Middle frontal gyrus (tissue), 1 donor: ENCODE measurements around the gene PRAMEF12.
"Not testable (repeated sequence)": the region's sequence is repeated elsewhere in the genome, so short reads cannot be mapped to it uniquely, and the experiment has no call there.

Source experiments
- DNase-seq: peaks from one replicate; pipeline ENCODE4 v3.0.0-alpha.2; 2015; ENCODE audit warnings: low spot score; ENCODE audit errors: extremely low spot score

PRAMEF12 gene

DNA sequence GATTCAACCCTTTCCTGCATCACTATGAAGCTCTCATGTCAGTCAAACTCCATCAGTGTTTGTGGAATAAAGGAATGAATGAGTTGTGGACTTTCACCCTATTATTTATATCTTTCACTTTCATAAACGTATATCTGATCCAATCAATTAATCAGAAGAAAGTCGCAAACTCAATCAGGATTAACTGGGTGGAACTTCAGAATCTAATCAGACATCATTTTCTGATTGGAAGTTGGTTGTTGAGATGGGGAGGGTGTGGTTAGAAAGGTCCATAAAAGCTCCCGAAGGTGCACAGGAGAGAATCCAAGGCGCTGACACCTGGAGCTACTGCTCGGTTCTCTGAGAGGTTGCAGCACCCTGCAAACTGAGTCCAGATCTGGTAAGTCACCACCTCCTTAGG is at the start of gene PRAMEF12:
Gene PRAMEF12, plus strand, starts transcription at position 301 of the 400 bp plus-strand sequence. CDS start 1,130 bp downstream, outside the sequence.
- DNase-seq = no peak

DNA sequence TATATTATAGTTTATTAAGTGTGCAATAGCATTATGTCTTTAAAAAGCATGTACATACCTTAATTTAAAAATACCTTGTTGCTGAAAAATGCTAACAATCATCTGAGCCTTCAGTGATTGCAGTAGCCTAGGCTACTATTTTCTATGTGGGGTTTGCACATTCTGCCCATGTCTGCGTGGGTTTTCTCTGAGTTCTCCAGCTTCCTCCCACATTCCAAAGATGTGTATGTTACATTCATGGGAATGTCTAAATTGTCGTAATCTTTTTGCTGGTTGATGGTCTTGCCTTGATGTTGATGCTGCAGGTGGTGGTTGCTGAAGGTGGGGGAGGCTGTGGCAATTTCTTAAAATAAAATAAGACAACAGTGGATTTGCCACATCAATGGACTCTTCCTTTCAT is 45.1 kb upstream of the PRAMEF12 start:
- no peak for DNase-seq

DNA sequence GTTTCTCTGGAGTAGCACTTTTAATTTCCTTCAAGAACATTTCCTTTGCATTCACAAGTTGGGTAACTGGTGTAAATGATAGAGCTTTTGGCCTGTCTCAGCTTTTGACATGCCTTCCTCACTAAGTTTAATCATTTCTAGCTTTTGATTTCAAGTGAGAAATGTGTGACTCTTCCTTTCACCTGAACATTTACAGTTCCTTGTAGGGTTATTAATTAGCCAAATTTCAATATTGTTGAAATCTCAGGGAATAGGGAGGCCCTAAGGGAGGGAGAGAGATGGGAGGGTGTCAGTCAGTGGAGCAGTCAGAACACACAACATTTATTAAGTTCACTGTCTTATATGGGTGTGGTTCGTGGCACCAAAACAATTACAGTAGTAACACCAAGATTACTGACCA is 43.4 kb upstream of the PRAMEF12 start:
- DNase-seq = no peak

DNA sequence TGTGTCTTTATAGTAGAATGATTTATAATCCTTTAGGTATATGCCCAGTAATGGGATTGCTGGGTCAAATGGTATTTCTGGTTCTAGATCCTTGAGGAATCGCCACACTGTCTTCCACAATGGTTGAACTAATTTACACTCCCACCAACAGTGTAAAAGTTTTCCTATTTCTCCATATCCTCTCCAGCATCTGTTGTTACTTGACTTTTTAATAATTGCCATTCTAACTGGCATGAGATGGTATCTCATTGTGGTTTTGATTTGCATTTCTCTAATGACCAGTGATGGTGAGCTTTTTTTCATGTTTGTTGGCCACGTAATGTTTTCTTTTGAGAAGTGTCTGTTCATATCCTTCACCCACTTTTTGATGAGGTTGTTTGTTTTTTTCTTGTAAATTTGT is 42.5 kb upstream of the PRAMEF12 start:
- DNase-seq = not testable (repeated sequence)

DNA sequence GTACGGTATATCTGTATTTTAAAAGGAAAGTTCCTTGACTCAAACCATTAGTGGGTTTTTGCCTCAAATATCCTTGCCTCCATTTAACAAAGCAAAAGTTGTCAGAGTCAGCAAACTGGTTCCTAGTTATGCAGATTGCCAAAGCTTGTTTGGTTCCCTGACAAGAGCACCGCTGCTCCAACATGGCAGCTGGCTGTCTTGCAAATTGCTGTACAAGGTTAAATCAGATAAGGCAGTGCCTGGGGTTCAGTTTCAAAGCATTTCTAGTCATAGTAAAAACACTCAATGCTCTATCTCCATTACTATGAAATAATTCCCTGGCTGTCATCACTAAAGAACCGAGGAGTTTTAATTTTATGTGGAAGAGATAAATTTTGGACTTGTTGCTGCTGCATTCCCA is 38.9 kb upstream of the PRAMEF12 start:
- no peak for DNase-seq

DNA sequence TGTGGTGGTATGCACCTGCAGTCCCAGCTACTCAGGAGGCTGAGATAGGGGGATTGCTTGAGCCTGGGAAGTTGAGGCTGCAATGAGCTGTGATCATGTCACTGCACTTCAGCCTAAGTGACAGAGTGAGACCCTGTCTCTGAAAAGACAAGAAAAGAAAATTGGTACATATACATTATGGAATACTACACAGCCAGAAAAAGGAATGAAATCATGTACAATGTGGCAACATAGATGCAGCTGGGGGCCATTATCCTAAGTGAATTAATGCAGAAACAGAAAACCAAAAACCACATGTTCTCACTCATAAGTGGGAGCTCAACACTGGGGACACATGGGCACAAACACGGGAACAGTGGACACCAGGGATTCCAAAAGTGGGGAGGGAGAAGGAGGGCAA is 34.6 kb upstream of the PRAMEF12 start:
- no peak for DNase-seq

DNA sequence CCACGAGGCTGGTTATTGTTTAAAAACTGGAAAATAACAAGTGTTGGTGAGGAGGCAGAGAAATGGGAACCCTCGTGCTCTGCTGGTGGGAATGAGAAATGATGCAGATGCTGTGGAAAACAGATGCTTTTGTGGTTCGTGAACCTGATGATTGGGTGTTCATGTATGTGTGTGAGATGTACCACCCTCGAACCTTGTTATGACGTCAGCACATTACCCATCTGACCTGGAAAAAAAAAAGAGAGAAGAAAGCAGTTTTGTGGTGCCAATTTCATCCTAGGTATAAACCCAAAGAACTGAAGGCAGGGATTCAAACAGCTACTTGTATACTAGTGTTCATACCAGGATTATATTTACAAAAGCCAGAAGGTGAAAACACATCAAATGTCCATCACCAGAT is 33.9 kb upstream of the PRAMEF12 start:
- no peak for DNase-seq

DNA sequence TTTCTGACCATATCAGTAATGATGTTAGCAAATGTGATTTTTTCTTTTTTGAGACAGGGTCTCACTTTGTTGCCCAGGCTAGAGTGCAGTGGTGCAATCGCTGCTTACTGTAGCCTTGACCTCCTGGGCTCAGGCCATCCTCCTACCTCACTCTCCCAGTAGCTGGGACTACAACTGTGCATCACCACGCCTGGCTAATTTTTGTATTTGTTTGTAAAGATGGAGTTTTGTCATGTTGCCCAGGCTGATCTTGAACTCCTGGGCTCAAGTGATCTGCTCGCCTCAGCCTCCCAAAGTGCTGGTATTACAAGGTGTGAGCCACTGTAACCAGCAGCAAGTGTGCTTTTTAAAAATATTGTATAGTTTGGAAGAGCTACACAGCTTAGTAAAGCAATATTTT is 31.6 kb upstream of the PRAMEF12 start:
- no peak for DNase-seq

DNA sequence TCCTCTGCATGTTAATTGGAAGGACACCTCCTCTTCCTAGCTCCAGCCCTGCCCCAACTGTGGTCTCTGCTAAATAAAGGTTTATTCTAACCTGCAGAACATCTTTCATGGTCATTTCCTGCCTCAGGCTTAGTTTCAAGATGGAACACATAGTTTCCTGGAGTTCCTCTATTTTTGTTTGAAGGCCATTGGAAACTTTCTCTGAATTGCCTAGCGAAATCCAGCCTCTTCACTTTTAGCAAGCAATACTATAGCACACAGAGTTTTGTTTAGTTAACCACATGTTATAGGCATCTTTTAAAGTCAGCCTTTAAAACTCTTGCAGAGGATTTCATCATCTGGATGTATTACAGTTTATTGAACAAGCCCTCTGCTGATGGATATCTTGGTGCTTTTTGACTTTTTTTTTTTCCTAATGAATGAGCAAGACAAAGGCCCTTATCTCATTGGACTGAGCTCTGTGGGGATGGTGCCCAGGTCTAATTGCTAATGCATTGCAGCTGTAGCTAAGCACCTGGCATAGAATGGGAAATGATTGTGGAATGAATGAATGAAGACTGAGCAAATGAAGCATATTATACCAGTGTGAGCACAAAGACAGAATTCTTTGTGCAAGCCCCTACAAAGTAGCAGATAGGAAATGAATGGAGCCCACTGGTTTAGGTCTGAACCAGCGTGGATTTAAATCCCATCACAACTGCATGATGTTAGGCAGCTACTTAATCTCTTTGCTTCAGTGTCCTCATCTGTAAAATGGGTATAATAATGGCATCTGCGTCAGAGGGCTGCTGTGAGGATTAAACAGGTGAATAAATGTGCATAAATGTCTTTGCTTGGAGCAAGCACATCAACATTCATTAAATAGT is 28.2 kb upstream of the PRAMEF12 start:
- no peak for DNase-seq

DNA sequence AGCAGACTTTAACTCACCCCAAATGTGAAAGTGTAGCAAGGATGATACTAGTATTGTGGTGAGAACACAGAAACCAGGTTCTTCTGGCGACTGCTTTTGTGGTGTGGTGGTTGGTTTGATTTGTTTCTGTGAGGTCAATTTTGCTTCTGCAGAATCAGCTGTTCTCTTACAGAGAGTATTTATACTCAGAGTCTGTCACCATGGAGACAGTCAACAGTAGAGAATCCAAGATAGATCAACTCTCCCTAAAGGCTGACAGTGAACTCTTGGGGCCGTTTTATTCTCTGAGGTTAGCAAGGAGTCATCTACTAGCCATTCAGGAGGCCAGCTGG is 27.6 kb upstream of the PRAMEF12 start, which contains the start of gene CFAP107:
Gene CFAP107, plus strand, starts transcription at position 209 of the 332 bp plus-strand sequence. CDS start 231 bp downstream, outside the sequence.
- DNase-seq = no peak

DNA sequence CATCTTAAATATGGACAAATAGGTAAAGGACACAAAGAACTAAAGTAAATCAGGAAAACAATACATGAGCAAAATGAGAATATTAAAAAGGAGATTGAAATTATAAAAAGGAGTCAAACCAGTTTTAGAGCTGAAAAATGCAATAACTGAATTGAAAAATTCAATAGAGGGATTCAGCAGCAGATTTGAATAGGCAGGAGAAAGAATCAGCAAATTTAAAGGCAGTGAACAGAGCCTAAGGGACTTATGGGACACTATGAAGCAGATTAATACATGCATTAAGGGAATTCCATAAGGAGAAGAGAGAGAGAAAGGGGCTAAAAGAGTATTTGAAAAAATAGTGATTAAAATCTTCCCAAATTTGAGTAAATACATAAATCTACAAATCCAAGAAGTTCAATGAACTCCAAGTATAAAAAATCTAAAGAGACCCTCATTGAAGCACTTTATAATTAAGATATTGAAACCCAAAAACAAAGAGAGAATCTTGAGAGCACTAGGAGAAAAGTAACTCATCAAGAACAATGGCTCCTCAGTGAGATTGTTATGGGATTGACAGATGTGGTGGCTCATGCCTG is 24.7 kb upstream of the PRAMEF12 start:
- DNase-seq = no peak

DNA sequence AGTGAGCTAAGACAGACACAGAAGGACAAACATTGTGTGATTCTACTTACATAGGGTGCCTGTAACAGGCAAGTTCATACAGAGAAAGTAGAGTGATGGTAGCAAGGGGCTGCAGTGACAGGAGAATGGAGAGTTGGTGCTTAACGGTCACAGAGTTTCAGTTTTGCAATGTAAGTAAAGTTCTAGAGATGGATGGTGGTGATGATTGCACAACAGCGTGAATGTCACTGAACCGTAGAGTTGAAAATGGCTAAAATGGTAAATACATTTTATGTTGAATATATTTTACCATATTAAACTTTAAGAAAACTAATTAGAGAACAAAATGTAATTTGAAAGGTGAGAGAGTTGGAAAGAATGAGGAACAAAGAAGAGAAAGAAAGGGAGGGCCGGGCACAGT is 18.8 kb upstream of the PRAMEF12 start:
- DNase-seq = no peak

DNA sequence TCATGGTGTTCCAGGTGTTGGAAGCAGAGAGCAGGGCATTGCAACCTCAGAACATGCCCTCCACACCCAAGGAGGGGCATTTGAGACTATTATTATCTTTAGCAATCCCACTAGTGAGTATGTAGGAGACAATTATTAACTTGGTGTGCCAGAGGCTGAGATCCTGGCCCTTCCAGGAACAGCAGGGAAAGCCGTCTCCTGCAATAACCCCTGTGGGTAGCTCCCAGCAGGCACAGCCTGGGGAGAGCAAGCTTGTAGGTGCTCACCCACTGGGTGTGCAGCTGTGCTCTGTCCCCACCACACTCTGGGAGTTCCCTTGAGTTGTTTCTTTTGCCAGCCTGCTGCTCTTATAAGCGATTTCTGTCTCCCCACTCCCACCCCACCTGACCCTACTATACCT is 17.3 kb upstream of the PRAMEF12 start:
- DNase-seq = no peak

DNA sequence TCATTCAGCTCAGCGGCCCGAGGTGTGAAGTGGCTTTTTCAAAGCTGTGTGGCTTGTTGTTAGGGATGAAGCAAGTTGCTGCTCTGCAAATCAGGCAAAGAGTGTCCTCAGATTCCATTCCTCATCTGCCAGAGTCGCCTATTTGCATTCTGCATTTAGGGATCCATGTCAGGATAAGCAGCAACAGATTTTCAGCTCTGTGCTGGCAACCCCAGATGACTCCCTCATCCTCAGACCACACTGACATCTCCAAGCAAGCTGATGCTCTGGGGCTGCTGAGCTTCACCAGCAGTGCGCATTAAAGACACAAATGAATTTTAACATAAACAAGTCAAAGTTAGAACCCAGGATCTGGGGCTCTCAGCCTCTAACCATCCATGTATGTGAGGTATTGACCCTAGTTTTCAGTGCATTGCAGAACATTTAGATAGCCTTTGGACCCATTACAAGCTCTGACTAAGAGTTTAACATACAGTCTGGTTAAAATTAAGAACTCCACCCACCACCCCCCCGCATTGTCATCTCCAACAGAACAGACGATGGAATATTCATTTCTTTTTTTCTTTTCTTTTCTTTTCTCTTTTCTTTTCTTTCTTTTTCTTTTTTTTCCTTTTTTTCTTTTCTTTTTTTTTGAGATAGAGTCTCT is 16.6 kb upstream of the PRAMEF12 start:
- no peak for DNase-seq

DNA sequence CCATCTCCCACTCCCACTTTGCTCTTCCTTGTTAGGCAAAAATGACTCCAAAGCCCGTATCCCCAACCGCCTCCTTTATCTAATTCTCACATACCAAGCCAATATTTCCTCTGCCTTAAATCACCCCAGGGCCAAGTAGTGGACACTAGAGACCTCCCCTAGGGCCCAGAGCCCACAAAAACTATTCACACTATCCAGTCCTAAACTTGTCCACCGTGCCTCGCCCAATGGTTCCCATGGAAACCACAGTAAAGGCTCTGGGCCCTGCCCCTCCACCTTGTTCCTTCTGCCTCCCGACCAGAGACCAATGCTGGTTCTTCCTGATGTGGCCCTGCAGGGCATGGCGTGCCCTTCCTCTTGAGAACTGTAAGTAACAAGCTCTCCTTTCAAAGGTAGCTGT is 15.7 kb upstream of the PRAMEF12 start:
- no peak for DNase-seq

DNA sequence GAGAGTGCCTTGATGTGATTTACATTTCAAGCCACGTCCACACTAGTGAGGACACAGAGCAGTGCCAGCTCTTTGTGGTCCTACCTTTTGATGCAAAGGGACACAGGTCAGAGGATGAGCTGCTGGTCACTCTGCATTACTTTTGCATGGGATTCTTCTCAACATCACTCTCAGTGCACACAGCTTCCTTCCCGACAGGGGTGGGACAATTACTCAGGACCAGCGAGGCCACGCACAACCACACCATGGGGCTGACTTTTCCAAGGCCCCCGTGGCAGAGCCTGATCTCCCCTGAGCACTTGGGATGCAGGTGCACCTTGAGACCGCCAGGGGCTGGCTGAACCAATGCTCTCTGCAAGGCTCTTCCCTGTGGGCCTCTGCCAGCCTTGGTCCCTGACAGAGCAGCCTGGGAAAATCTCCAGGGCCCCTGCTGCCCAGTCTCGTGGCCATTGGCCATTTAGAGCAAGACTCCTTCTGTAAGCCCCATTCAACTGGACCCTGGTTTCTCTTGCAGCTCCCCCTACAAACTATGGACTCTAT is 13.2 kb upstream of the PRAMEF12 start:
- DNase-seq = no peak

DNA sequence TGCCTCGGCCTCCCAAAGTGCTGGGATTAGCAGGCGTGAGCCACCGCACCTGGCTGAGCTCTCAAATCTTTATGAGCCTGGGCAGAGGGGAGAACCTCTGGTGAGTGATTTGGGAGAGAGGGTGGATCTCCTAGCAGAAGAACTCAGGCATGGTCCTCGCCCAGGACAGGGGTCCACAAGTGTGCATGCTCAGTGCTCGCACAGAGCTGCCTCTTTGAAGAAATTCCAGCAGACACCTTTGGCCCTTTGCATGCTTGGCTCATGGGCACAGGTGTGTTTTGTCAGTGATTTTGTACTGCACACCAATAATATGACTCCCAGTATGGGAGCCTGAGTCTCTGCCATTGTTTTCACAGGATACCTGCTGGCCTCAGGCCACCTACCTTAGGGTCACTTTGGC is 11.8 kb upstream of the PRAMEF12 start:
- no peak for DNase-seq

DNA sequence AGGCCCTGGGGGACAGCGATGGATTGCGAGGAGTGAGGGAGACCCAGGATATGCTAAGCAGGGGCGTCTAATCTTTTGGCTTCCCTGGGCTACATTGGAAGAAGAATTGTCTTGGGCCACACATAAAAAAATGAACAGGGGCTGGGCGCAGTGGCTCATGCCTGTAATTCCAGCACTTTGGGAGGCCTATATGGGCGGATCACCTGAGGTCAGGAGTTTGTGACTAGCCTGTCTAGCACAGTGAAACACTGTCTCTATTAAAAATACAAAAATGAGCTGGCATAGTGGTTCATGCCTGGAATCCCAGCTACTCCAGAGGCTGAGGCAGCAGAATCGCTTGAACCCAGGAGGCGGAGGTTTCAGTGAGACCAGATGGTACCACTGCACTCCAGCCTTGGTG is 10.8 kb upstream of the PRAMEF12 start:
- DNase-seq = no peak

DNA sequence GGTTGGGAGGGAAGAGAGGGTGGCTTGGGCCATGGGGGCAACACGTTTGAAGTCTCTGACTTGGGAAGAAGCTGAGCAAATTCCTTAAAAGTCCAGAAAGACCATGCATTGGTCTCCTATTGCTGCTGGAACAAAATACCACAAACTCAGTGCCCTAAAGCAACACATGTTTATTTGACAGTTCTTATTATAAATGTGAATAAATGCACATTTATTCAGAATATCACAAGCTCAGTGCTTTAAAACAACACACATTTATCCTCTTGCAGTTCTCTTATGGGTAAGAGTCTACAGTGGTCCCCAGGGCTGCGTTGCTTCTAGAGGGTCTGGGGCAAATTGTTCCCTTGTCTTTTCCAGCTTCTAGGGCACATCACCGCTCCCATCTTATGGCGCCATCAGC is 10.1 kb upstream of the PRAMEF12 start:
- DNase-seq = no peak

DNA sequence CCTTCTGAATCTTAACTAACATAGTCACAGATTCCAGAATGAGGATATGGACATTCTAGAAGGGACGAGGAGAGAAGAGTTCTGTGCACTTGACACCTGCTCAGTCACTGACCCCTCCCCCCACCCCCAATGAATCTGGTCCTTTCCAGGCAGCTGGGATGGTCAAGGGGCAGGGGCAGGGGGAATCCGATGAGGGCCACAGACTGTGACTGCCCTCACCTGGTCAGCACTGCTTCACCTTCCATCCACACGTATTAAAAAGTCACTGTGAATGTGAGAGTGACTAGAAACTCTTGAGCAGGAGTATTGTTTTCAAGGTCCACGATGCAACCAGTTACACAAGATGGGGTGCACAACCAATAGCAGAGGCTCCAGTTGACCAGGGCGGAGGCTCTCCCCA is 9.5 kb upstream of the PRAMEF12 start:
- DNase-seq = no peak

DNA sequence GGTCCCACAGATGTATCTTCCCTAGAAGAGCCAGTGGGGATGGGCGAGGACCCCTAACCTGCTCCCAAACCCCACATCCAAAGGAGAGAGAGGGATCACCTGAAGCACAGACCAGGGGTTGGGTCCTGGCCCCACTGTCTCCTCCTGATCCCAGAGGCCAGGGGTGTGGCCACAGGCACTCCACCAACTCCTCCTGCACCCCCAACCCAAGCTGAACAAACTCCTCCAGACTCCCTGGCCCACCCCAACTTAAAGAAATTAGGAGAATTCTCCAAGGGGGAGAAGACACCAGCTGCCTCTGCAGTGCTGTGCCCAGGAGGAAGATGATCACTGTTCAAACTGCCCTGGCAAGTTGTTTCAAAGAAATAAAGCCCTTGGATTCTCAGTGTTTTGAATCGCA is 4.5 kb upstream of the PRAMEF12 start:
- no peak for DNase-seq

DNA sequence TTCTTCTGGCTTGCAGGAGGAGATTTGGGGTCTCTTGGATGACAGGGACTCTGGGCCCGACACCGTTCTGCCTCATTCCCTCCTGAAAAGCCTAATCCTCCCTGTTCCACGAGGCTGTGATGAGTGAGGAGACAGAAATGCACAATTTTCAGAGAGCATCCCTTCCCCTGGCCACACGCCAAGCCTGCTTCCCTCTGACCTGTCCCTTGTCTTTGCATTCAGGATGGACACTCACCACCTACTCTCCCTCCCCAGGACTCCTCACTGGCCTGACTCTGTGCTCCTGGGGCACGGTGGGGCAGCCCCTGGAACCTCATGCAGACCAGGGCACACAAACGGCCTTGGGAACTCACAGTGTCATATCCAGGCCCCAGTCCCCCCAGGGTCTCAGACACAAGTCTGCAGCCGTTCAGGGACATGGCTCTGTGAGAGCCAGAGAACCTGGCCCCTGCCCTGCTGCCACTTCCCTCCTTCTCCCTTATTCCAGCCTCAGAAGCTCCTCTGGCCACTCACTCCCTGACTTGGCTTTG is 3.5 kb upstream of the PRAMEF12 start:
- no peak for DNase-seq
